ENCODE measurements around the gene ITIH2.
A peak's percentile ranks its signal among the peaks of the same experiment; 100 is the strongest.

The ITIH2 gene

GRCh38 chr10:7795605-7796004 lies 92.5 kb downstream of the ITIH2 start:
- DNase-seq (ENCODE audit: low spot score), result no peak

GRCh38 chr10:7797582-7797981 lies 94.5 kb downstream of the ITIH2 start:
- DNase-seq (ENCODE audit: low spot score), result peak; percentile 88

Measured in GM03348 (cell line).